GM12878 (cell line): ENCODE data around the gene CTSW. TPM values are rescaled to one million over a fixed set of nuclear protein-coding genes. Genes with fewer than 3 reads are reported as not detected.

Experiments used
- ATAC-seq: fragments of 200-7000 bp; cut with Tn5 transposase; 3 replicates; pipeline ENCODE4 v1.9.1; 2020; ENCODE audit warnings: mild to moderate bottlenecking, moderate library complexity
- BruUV-seq: library from RNA; stranded (reverse); fragments of 400-500 nt; replicated peaks from 2 replicates; lab custom pipeline; 2021; lab: Mats Ljungman, UMichigan
- CTCF ChIA-PET: fragments of 300-600 bp; sonication (Branson Sonifier 250); formaldehyde crosslinking; extraction: SDS; loops from one replicate; lab custom pipeline; 2021; ENCODE audit warnings: inconsistent platforms; lab: Yijun Ruan, JAX
- POLR2A ChIA-PET: fragments of 350-600 bp; formaldehyde crosslinking; extraction: SDS; loops from one replicate; lab custom pipeline; 2021; ENCODE audit warnings: inconsistent platforms; lab: Charles Lee
- RAD21 ChIA-PET: fragments of 300-600 bp; sonication (Branson Sonifier 250); formaldehyde crosslinking; loops from one replicate; lab custom pipeline; 2023; ENCODE audit warnings: antibody characterized with exemption; ENCODE audit not compliant: unreplicated experiment; lab: Charles Lee
- SMC1A ChIA-PET: fragments of 300-600 bp; sonication (Branson Sonifier 250); formaldehyde crosslinking; loops from one replicate; lab custom pipeline; 2023; ENCODE audit not compliant: unreplicated experiment, uncharacterized antibody; lab: Charles Lee
- DNase-seq: peaks from one replicate; pipeline ENCODE4 v3.0.0-alpha.2; 2011; ENCODE audit warnings: low read depth, low spot score
- FAIRE-seq: peaks from 3 replicates; lab custom pipeline; 2011; peaks lifted over from hg19 to GRCh38; lab: Jason Lieb, UNC
- H2AFZ ChIP-seq: 2 replicates; pipeline ENCODE4 v1.6.0; 2011; ENCODE audit warnings: low read depth, low read length, control low read depth; ENCODE audit not compliant: control insufficient read depth
- H3K27ac ChIP-seq: 2 replicates; pipeline ENCODE4 v1.5.1; 2011; ENCODE audit warnings: control low read depth; ENCODE audit not compliant: control insufficient read depth, insufficient read depth
- H3K27me3 ChIP-seq, 2 experiments: replicated peaks in 1 of 2; 2 replicates each; pipeline versions ENCODE4 v1.6.0 to v1.6.1; 2011; ENCODE audit warnings: low read length in 1 of 2; ENCODE audit not compliant: control insufficient read depth in 2 of 2, insufficient read depth in 2 of 2
- H3K36me3 ChIP-seq, 2 experiments: 2 replicates each; pipeline ENCODE4 v1.5.1; 2011; ENCODE audit warnings: low read length in 1 of 2; ENCODE audit not compliant: control insufficient read depth in 2 of 2, insufficient read depth in 2 of 2
- H3K4me1 ChIP-seq: 2 replicates; pipeline ENCODE4 v1.6.1; 2011; ENCODE audit warnings: mild to moderate bottlenecking, low read length, moderate library complexity, mixed read lengths; ENCODE audit not compliant: control insufficient read depth, insufficient read depth
- H3K4me2 ChIP-seq: 2 replicates; pipeline ENCODE4 v1.6.0; 2011; ENCODE audit warnings: control low read depth; ENCODE audit not compliant: control insufficient read depth, insufficient read depth
- H3K4me3 ChIP-seq: fragments of 200-600 bp; sonication (generic); 2 replicates; pipeline ENCODE4 v1.5.1; 2016
- H3K79me2 ChIP-seq: 2 replicates; pipeline ENCODE4 v1.6.0; 2011; ENCODE audit warnings: low read length; ENCODE audit not compliant: control insufficient read depth, insufficient read depth
- H3K9ac ChIP-seq: 2 replicates; pipeline ENCODE4 v1.8.0; 2011; ENCODE audit warnings: low read length, control low read depth, mixed read lengths; ENCODE audit not compliant: control insufficient read depth, insufficient read depth
- H3K9me3 ChIP-seq: replicated peaks from 3 replicates; pipeline ENCODE4 v1.5.1; 2011; ENCODE audit warnings: mild to moderate bottlenecking, low read length; ENCODE audit not compliant: control insufficient read depth, insufficient read depth
- H4K20me1 ChIP-seq: 2 replicates; pipeline ENCODE4 v1.6.0; 2011; ENCODE audit not compliant: control insufficient read depth, insufficient read depth
- BMI1 ChIP-seq: fragments of 450-650 bp; IDR thresholded peaks from 2 replicates; pipeline ENCODE4 v1.6.1; 2016; ENCODE audit warnings: mild to moderate bottlenecking, moderate library complexity, borderline replicate concordance
- CREB1 ChIP-seq: IDR thresholded peaks from 2 replicates; pipeline ENCODE4 v1.6.1; 2012; ENCODE audit warnings: low read depth, mild to moderate bottlenecking, inconsistent platforms
- FOXK2 ChIP-seq: fragments of 450-650 bp; IDR thresholded peaks from 2 replicates; pipeline ENCODE4 v1.6.1; 2017; ENCODE audit warnings: mild to moderate bottlenecking, moderate library complexity
- FOXM1 ChIP-seq: IDR thresholded peaks from 2 replicates; pipeline ENCODE4 v1.6.1; 2012; ENCODE audit warnings: low read depth, mild to moderate bottlenecking, inconsistent platforms, low read length, moderate library complexity
- MTA2 ChIP-seq: fragments of 450-650 bp; IDR thresholded peaks from 2 replicates; pipeline ENCODE4 v1.6.1; 2016; ENCODE audit warnings: low read depth, mild to moderate bottlenecking, moderate library complexity
- MTA3 ChIP-seq: IDR thresholded peaks from 2 replicates; pipeline ENCODE4 v1.6.1; 2012; ENCODE audit warnings: low read length, inconsistent platforms, borderline replicate concordance
- MXI1 ChIP-seq: fragments of 150-350 bp; IDR thresholded peaks from 2 replicates; pipeline ENCODE4 v1.6.1; 2011; ENCODE audit warnings: low read depth, mild to moderate bottlenecking, inconsistent platforms, low read length, improper control_type of control experiment
- POLR2AphosphoS2 ChIP-seq: IDR thresholded peaks from 2 replicates; pipeline ENCODE4 v1.6.1; 2011; ENCODE audit warnings: low read depth, mild to moderate bottlenecking, low read length, improper control_type of control experiment, moderate library complexity
- RB1 ChIP-seq: fragments of 450-650 bp; formaldehyde crosslinking; IDR thresholded peaks from 2 replicates; pipeline ENCODE4 v1.6.1; 2017; ENCODE audit warnings: mild to moderate bottlenecking, borderline replicate concordance
- RBBP5 ChIP-seq: fragments of 200-600 bp; sonication (generic); conservative IDR thresholded peaks from 2 replicates; pipeline ENCODE4 v1.6.1; 2016
- RUNX3 ChIP-seq: IDR thresholded peaks from 2 replicates; pipeline ENCODE4 v1.6.1; 2012; ENCODE audit warnings: low read length, inconsistent platforms
- SMAD1 ChIP-seq: fragments of 450-650 bp; IDR thresholded peaks from 2 replicates; pipeline ENCODE4 v1.6.1; 2018; ENCODE audit warnings: mild to moderate bottlenecking, low read depth; ENCODE audit not compliant: partially characterized antibody
- SP1 ChIP-seq: IDR thresholded peaks from one replicate; pipeline ENCODE4 v1.6.1; 2011; ENCODE audit warnings: low read depth, low read length
- SREBF2 ChIP-seq: IDR thresholded peaks from 2 replicates; pipeline ENCODE4 v1.6.1; 2012; ENCODE audit warnings: mild to moderate bottlenecking, low read length
- TARDBP ChIP-seq: IDR thresholded peaks from 2 replicates; pipeline ENCODE4 v1.6.1; 2016; ENCODE audit warnings: borderline replicate concordance
- ZNF207 ChIP-seq: fragments of 450-650 bp; IDR thresholded peaks from 2 replicates; pipeline ENCODE4 v1.6.1; 2014; ENCODE audit warnings: antibody characterized with exemption, mild to moderate bottlenecking, borderline replicate concordance
- ZNF622 ChIP-seq: fragments of 450-650 bp; IDR thresholded peaks from 2 replicates; pipeline ENCODE4 v1.6.1; 2017; ENCODE audit warnings: mild to moderate bottlenecking, inconsistent platforms
- WGBS: methylation state at CpG from one replicate; pipeline ENCODE4 v1.1.6; 2016; ENCODE audit warnings: low lambda C conversion rate; ENCODE audit not compliant: insufficient replicate concordance, insufficient coverage; ENCODE audit errors: missing lambda C conversion rate; 5-methylcytosine and 5-hydroxymethylcytosine counted together
- in situ Hi-C: fragments of 300-500 bp; cut with MboI; formaldehyde crosslinking; loops from 9 replicates; pipeline ENCODE4 v1.14.3; 2018; ENCODE audit warnings: mixed read lengths
- intact Hi-C: fragments of 100-400 bp; cut with micrococcal nuclease; formaldehyde crosslinking; loops from one replicate; pipeline ENCODE4 v1.14.2; 2022; ENCODE audit not compliant: unreplicated experiment
- polyA plus RNA-seq, 11 experiments: library from polyadenylated mRNA; depleted of rRNA in 4 of 11; unstranded in 6 of 11; stranded (reverse) in 5 of 11; fragments of >200 nt; fragmentation: Nextera tagmentation in 4 of 11; fragmentation: Illumina TruSeq in 1 of 11; extraction: Ambion mirVana in 4 of 11; extraction: Trizol in 1 of 11; gene quantifications; 1 replicate in 1 of 11; 2 replicates in 10 of 11; pipeline versions ENCODE4 v1.2.1 to v1.2.3, GENCODE V29; 2011 to 2016; ENCODE audit warnings: inconsistent platforms in 2 of 11, missing spikeins in 2 of 11, low read depth in 1 of 11
- total RNA-seq, 4 experiments: library from RNA; depleted of rRNA in 3 of 4; stranded (reverse); fragments of >200 nt in 3 of 4; fragmentation: Illumina TruSeq in 1 of 4; extraction: Trizol in 1 of 4; gene quantifications; 2 replicates each; pipeline versions ENCODE4 v1.2.1 to v1.2.3, GENCODE V29; 2013 to 2021
- TF ChIP-seq, protein P1 (sequence below): IDR thresholded peaks from 2 replicates; pipeline ENCODE4 v1.6.1; 2011; ENCODE audit warnings: mild to moderate bottlenecking, low read depth, low read length, moderate library complexity; ENCODE audit not compliant: insufficient replicate concordance
- TF ChIP-seq, protein P2 (sequence below): IDR thresholded peaks from 2 replicates; pipeline ENCODE4 v1.6.1; 2012; ENCODE audit warnings: low read depth, low read length, improper control_type of control experiment

CTSW gene
- total and polyA plus RNA-seq, 10 of the 15 experiments (the other 5 are each of a cell fraction or from before 2014, with no cell fraction given) = 0.53 to 12.0 (median 1.7) TPM

GRCh38 chr11:65906602-65907001 is 27.0 kb downstream of the CTSW start:
- no peaks in the 10 kb centered on the region for H3K36me3 ChIP-seq
- no peaks in the 10 kb centered on the region for H3K79me2 ChIP-seq
- no peak overlapping the region for H2AFZ ChIP-seq
- intact Hi-C loops = no loop called here
- no peak overlapping the region for H3K4me3 ChIP-seq
- ATAC-seq (no peak), DNase-seq (no peak), FAIRE-seq (no peak)
- H3K27ac ChIP-seq = no peak overlapping the region
- no peak overlapping the region for H3K9ac ChIP-seq
- SMC1A ChIA-PET = interaction anchor here (1.1 to 1.7 kb wide), 4 partner anchors 9 to 18 kb away, joined by 4 to 6 read pairs (median 5); partner anchors contain the start of gene FIBP
- H3K9me3 ChIP-seq = no peaks in the 10 kb centered on the region
- WGBS = 83% methylated on average over 5 of the region's 5 CpGs
- POLR2A ChIA-PET = interaction anchor here (0.7 to 1.2 kb wide), 3 partner anchors 14 to 142 kb away, joined by 3 to 4 read pairs (median 3); no protein-coding TSS in a partner anchor
- no peaks in the 10 kb centered on the region; a peak in 1 of 4 replicates for H3K27me3 ChIP-seq
- TF ChIP-seq FOXK2 = no peak
- TF ChIP-seq MTA2 = no peak
- TF ChIP-seq MXI1 = no peak
- TF ChIP-seq SP1 = no peak
- no peak for TF ChIP-seq FOXM1
- TF ChIP-seq TARDBP = no peak
- TF ChIP-seq SREBF2 = no peak
- no peak for TF ChIP-seq ZNF622
- no peak for TF ChIP-seq SMAD1
- TF ChIP-seq, protein P1, sequence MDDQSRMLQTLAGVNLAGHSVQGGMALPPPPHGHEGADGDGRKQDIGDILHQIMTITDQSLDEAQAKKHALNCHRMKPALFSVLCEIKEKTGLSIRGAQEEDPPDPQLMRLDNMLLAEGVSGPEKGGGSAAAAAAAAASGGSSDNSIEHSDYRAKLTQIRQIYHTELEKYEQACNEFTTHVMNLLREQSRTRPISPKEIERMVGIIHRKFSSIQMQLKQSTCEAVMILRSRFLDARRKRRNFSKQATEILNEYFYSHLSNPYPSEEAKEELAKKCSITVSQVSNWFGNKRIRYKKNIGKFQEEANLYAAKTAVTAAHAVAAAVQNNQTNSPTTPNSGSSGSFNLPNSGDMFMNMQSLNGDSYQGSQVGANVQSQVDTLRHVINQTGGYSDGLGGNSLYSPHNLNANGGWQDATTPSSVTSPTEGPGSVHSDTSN = no peak
- TF ChIP-seq RB1 = no peak
- TF ChIP-seq CREB1 = no peak
- TF ChIP-seq ZNF207 = no peak
- TF ChIP-seq RBBP5 = no peak
- TF ChIP-seq POLR2AphosphoS2 = no peak
- TF ChIP-seq BMI1 = no peak
- no peak for TF ChIP-seq MTA3
- TF ChIP-seq, protein P2, sequence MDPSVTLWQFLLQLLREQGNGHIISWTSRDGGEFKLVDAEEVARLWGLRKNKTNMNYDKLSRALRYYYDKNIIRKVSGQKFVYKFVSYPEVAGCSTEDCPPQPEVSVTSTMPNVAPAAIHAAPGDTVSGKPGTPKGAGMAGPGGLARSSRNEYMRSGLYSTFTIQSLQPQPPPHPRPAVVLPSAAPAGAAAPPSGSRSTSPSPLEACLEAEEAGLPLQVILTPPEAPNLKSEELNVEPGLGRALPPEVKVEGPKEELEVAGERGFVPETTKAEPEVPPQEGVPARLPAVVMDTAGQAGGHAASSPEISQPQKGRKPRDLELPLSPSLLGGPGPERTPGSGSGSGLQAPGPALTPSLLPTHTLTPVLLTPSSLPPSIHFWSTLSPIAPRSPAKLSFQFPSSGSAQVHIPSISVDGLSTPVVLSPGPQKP = no peak
- TF ChIP-seq RUNX3 = no peak
- in situ Hi-C loops = no loop called here
- RAD21 ChIA-PET = interaction anchor here (0.6 kb wide), 1 partner anchor 18 kb away, joined by 5 read pairs; the partner anchor contains the start of gene FIBP
- CTCF ChIA-PET = interaction anchor here (1.1 to 1.8 kb wide), 3 partner anchors 12 to 116 kb away, joined by 4 read pairs; partner anchors contain the start of gene C11orf68
- H3K4me1 ChIP-seq = peaks cover 11% of the 10 kb centered on the region
- H3K4me2 ChIP-seq = no peak overlapping the region
- no peaks in the 10 kb centered on the region for H4K20me1 ChIP-seq
- no TSS peak for BruUV-seq
